ENCODE measurements around the gene PTTG1. TPM values are rescaled to one million over a fixed set of nuclear protein-coding genes. Genes with fewer than 3 reads are reported as not detected.

The PTTG1 gene
- total RNA-seq, 4 donors from 2014 or later = 31.5 to 46.3 (median 43.0) TPM

GRCh38 chr5:160378330-160378729 is 43.3 kb upstream of the PTTG1 start:
- intact Hi-C loops (cut with DNase I; ENCODE audit: low total_unique reads) = no loop called here
- WGBS, 2 donors = 69 to 73% methylated on average over 2 of the region's 2 CpGs
- TF ChIP-seq, protein P1, sequence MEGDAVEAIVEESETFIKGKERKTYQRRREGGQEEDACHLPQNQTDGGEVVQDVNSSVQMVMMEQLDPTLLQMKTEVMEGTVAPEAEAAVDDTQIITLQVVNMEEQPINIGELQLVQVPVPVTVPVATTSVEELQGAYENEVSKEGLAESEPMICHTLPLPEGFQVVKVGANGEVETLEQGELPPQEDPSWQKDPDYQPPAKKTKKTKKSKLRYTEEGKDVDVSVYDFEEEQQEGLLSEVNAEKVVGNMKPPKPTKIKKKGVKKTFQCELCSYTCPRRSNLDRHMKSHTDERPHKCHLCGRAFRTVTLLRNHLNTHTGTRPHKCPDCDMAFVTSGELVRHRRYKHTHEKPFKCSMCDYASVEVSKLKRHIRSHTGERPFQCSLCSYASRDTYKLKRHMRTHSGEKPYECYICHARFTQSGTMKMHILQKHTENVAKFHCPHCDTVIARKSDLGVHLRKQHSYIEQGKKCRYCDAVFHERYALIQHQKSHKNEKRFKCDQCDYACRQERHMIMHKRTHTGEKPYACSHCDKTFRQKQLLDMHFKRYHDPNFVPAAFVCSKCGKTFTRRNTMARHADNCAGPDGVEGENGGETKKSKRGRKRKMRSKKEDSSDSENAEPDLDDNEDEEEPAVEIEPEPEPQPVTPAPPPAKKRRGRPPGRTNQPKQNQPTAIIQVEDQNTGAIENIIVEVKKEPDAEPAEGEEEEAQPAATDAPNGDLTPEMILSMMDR (IDR thresholded peaks at IDR 0.05) = no peak
- no peak for TF ChIP-seq POLR2A (IDR thresholded peaks at IDR 0.05)
- no peak overlapping the region for H3K4me3 ChIP-seq (ENCODE audit: low read depth, poor library complexity, severe bottlenecking)
- DNase-seq (ENCODE audit: low spot score in 2 of 2) = no peak

DNA sequence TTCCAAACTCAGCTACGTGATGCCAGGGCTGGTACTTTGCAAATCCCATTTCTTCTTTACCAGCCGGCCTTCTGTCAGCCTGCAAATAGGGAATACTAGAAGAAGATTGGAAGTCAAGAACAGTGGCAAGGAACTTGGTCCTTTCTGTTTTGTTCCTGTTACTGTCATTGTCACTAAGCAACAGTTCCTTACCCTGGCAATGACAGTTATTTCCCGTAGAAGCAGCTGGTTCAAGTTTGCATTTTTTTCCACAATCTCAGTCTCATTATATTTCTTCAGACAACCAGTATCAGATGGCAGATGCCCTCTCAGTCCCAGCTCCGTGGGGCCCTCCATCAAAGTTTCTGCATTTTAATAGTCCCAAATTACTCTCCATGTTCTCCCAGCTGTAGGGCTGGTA is 42.1 kb upstream of the PTTG1 start:
- TF ChIP-seq, protein P1 (IDR thresholded peaks at IDR 0.05) = no peak
- no peak for TF ChIP-seq POLR2A (IDR thresholded peaks at IDR 0.05)
- DNase-seq (ENCODE audit: low spot score in 2 of 2) = no peak
- 42 to 43% methylated on average over 4 of the region's 4 CpGs for WGBS, 2 donors
- intact Hi-C loops (cut with DNase I; ENCODE audit: low total_unique reads) = no loop called here
- no peak overlapping the region for H3K4me3 ChIP-seq (ENCODE audit: low read depth, poor library complexity, severe bottlenecking)

DNA sequence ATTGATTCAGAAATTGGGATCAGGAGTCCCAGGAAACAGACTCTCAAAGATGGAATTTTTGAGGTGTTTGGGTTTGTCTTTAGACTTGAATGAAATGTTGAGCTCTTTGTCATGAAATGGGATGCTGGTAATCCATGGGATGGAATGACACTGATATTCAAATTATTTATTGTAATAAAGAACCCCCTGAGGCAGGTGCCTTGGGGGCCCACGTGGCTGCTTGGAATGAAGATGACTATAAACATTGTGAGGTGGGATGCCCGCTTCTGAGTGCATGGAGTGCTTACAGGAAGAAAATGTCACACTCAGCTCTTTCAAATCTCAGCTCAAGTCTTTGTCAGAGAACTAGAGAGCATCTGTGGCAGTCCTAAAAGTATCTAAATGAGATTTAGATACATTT is 41.6 kb upstream of the PTTG1 start:
- intact Hi-C loops (cut with DNase I; ENCODE audit: low total_unique reads) = no loop called here
- H3K4me3 ChIP-seq (ENCODE audit: low read depth, poor library complexity, severe bottlenecking) = no peak overlapping the region
- no peak for DNase-seq (ENCODE audit: low spot score in 2 of 2)
- no peak for TF ChIP-seq POLR2A (IDR thresholded peaks at IDR 0.05)
- TF ChIP-seq, protein P1 (IDR thresholded peaks at IDR 0.05) = no peak
- 73% methylated on average over 2 of the region's 2 CpGs for WGBS, 2 donors

DNA sequence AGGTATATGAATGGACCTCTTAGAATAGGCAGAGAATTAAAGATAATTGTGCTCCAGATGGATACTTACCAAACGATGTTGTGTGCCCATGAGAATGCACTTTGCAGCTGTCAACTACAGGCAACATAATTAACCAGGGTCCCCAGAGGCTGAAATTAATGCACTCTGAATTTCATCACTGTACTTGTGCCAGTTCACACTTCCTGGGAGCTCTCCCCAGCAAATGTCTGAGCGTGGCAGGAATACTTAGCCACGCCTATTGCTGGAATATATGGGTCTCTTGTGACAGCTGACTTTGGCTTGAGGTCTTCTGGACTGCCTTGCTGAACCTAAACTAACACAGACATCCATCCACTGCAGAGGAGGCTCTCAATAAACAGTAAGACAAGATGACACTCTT is 39.3 kb upstream of the PTTG1 start:
- 18 to 29% methylated on average over 3 of the region's 3 CpGs for WGBS, 2 donors
- TF ChIP-seq POLR2A (IDR thresholded peaks at IDR 0.05) = no peak
- TF ChIP-seq, protein P1 (IDR thresholded peaks at IDR 0.05) = no peak
- DNase-seq (ENCODE audit: low spot score in 2 of 2) = no peak
- H3K4me3 ChIP-seq (ENCODE audit: low read depth, poor library complexity, severe bottlenecking) = no peak overlapping the region
- intact Hi-C loops (cut with DNase I; ENCODE audit: low total_unique reads) = no loop called here

GRCh38 chr5:160384681-160385080 is 37.0 kb upstream of the PTTG1 start:
- intact Hi-C loops (cut with DNase I; ENCODE audit: low total_unique reads) = no loop called here
- DNase-seq (ENCODE audit: low spot score in 2 of 2) = no peak
- WGBS, 2 donors = 83 to 100% methylated on average over 1 of the region's 1 CpG
- TF ChIP-seq, protein P1 (IDR thresholded peaks at IDR 0.05) = no peak
- no peak for TF ChIP-seq POLR2A (IDR thresholded peaks at IDR 0.05)
- no peak overlapping the region for H3K4me3 ChIP-seq (ENCODE audit: low read depth, poor library complexity, severe bottlenecking)

- no peak for DNase-seq (ENCODE audit: low spot score in 2 of 2)
- H3K4me3 ChIP-seq (ENCODE audit: low read depth, poor library complexity, severe bottlenecking) = no peak overlapping the region
- no peak for TF ChIP-seq POLR2A (IDR thresholded peaks at IDR 0.05)
- TF ChIP-seq, protein P1 (IDR thresholded peaks at IDR 0.05) = no peak
- intact Hi-C loops (cut with DNase I; ENCODE audit: low total_unique reads) = no loop called here
These were observed 36.2 kb upstream of the PTTG1 start for GRCh38 chr5:160385496-160385895.
